ENCODE results near the gene SOX10. TPM values are rescaled to one million over a fixed set of nuclear protein-coding genes. Genes with fewer than 3 reads are reported as not detected.

The SOX10 gene
- total and polyA plus RNA-seq, 9 of the 15 experiments (the other 6 are each of a cell fraction or from before 2014, with no cell fraction given), result not detected

GRCh38 chr22:37942133-37942532 lies 42.2 kb downstream of the SOX10 start:
- Histone ChIP-seq H3K4me1 (replicated peaks in 1 of 2; ENCODE audit: control insufficient read depth in 2 of 2, insufficient read depth in 2 of 2, low read length in 2 of 2) (no peaks in the 10 kb centered on the region; a peak in 2 of 5 replicates), H3K4me2 (ENCODE audit: insufficient read depth, low read length) (no peak overlapping the region), H3K27ac (ENCODE audit: extremely low read depth, low read depth, low read length) (no peak overlapping the region), H3K36me3 (ENCODE audit: control insufficient read depth, insufficient read depth, low read length) (no peaks in the 10 kb centered on the region), H3K9me1 (ENCODE audit: control insufficient read depth, insufficient read depth, low read length) (no peaks in the 10 kb centered on the region), H3K9me3 (replicated peaks; ENCODE audit: control insufficient read depth, insufficient read depth, low read depth, low read length) (no peaks in the 10 kb centered on the region), H2AFZ (ENCODE audit: low read depth, low read length) (no peak overlapping the region), H3K9ac (ENCODE audit: insufficient read depth in 1 of 2, low read depth in 2 of 2, low read length in 2 of 2) (peak overlapping the region in 1 of 2 experiments; percentile 64; a peak in 2 of 4 replicates), H3K27me3 (ENCODE audit: control insufficient read depth in 2 of 2, insufficient read depth in 2 of 2, low read length in 2 of 2) (no peaks in the 10 kb centered on the region), H4K20me1 (replicated peaks; ENCODE audit: control insufficient read depth, insufficient read depth, low read length) (no peaks in the 10 kb centered on the region; the same call in 1 of the 2 replicates), H3K79me2 (ENCODE audit: control insufficient read depth, insufficient read depth, low read length) (no peaks in the 10 kb centered on the region), H3K4me3 (no peak overlapping the region)
- WGBS (ENCODE audit: insufficient coverage, low coverage, missing lambda C conversion rate), result 89% methylated on average over 5 of the region's 8 CpGs
- TF ChIP-seq TRIM28 (IDR thresholded peaks at IDR 0.05), result no peak
- peak; percentile 46; the same call in 1 of the 2 replicates for TF ChIP-seq POLR2G (IDR thresholded peaks at IDR 0.05; ENCODE audit: low read depth, low read length)
- BruUV-seq (replicated peaks), result no TSS peak
- DNase-seq (ENCODE audit: extremely low read depth in 1 of 4, low spot score in 3 of 4) (no peak), ATAC-seq (no peak), FAIRE-seq (no peak)
- CTCF ChIA-PET (ENCODE audit: low intra/inter-chr PET ratio), result no interaction called here
- in situ Hi-C loops (cut with MboI), result no loop called here
- POLR2A ChIA-PET, result interaction anchor here (0.6 to 1.0 kb wide), 2 partner anchors 12 to 71 kb away, joined by 3 to 5 read pairs; partner anchors contain the start of gene POLR2F
- intact Hi-C loops (cut with micrococcal nuclease), result no loop called here

GRCh38 chr22:37940698-37941376 lies 43.5 kb downstream of the SOX10 start:
- Histone ChIP-seq H3K4me3 (no peak overlapping the region), H3K36me3 (ENCODE audit: control insufficient read depth, insufficient read depth, low read length) (no peaks in the 10 kb centered on the region), H3K27ac (ENCODE audit: extremely low read depth, low read depth, low read length) (no peak overlapping the region), H3K27me3 (ENCODE audit: control insufficient read depth in 2 of 2, insufficient read depth in 2 of 2, low read length in 2 of 2) (no peaks in the 10 kb centered on the region), H3K9me3 (replicated peaks; ENCODE audit: control insufficient read depth, insufficient read depth, low read depth, low read length) (no peaks in the 10 kb centered on the region), H3K79me2 (ENCODE audit: control insufficient read depth, insufficient read depth, low read length) (no peaks in the 10 kb centered on the region), H3K4me2 (ENCODE audit: insufficient read depth, low read length) (no peak overlapping the region), H3K4me1 (replicated peaks in 1 of 2; ENCODE audit: control insufficient read depth in 2 of 2, insufficient read depth in 2 of 2, low read length in 2 of 2) (no peaks in the 10 kb centered on the region; a peak in 2 of 5 replicates), H3K9ac (ENCODE audit: insufficient read depth in 1 of 2, low read depth in 2 of 2, low read length in 2 of 2) (peak overlapping the region in 1 of 2 experiments; percentile 17; a peak in 1 of 4 replicates), H2AFZ (ENCODE audit: low read depth, low read length) (no peak overlapping the region), H3K9me1 (ENCODE audit: control insufficient read depth, insufficient read depth, low read length) (no peaks in the 10 kb centered on the region), H4K20me1 (replicated peaks; ENCODE audit: control insufficient read depth, insufficient read depth, low read length) (no peaks in the 10 kb centered on the region; the same call in 1 of the 2 replicates)
- BruUV-seq (replicated peaks), result no TSS peak
- peak; percentile 46; the same call in 2 of the 3 replicates for ATAC-seq
- peak; percentile 38 for TF ChIP-seq PRDM10 (IDR thresholded peaks at IDR 0.05; ENCODE audit: partially characterized antibody)
- no peak for TF ChIP-seq ZBTB9 (CRISPR knock-in tag; IDR thresholded peaks at IDR 0.05)
- 0 out of 6 replicates have a peak, but pooled peaks of 1 of the 3 experiments have one; percentile 2 for TF ChIP-seq CTCF (IDR thresholded peaks at IDR 0.05 in 2 of 3, conservative IDR thresholded peaks at IDR 0.05 in 1 of 3; ENCODE audit: insufficient read depth in 2 of 3, low read depth in 1 of 3, low read length in 3 of 3)
- no peak for DNase-seq (ENCODE audit: extremely low read depth in 1 of 4, low spot score in 3 of 4)
- intact Hi-C loops (cut with micrococcal nuclease), result no loop called here
- in situ Hi-C loops (cut with MboI), result no loop called here
- POLR2A ChIA-PET, result interaction anchor here (0.7 kb wide), 1 partner anchor 35 kb away, joined by 3 read pairs; the partner anchor contains the start of gene MICALL1
- FAIRE-seq, result no peak
- CTCF ChIA-PET (ENCODE audit: low intra/inter-chr PET ratio), result no interaction called here
- 64% methylated on average over 5 of the region's 12 CpGs for WGBS (ENCODE audit: insufficient coverage, low coverage, missing lambda C conversion rate)
